Astrocyte of the spinal cord (primary cell): ENCODE data around the gene CENPP.

Experiments
- DNase-seq: peaks from one replicate; pipeline ENCODE4 v3.0.0; 2011; ENCODE audit warnings: low read depth, low spot score
- H3K4me3 ChIP-seq: 2 replicates; pipeline ENCODE4 v1.5.1; 2011; ENCODE audit warnings: low read depth, mild to moderate bottlenecking, low read length, moderate library complexity
- in situ Hi-C: cut with HindIII; loops from 2 replicates; pipeline ENCODE4 v1.10.0; 2017; ENCODE audit warnings: low sequenced_read_pairs
- TF ChIP-seq, protein P1 (sequence below): IDR thresholded peaks from 2 replicates; pipeline ENCODE4 v1.5.1; 2012; ENCODE audit warnings: low read depth, mild to moderate bottlenecking, low read length, inconsistent platforms

CENPP gene

DNA sequence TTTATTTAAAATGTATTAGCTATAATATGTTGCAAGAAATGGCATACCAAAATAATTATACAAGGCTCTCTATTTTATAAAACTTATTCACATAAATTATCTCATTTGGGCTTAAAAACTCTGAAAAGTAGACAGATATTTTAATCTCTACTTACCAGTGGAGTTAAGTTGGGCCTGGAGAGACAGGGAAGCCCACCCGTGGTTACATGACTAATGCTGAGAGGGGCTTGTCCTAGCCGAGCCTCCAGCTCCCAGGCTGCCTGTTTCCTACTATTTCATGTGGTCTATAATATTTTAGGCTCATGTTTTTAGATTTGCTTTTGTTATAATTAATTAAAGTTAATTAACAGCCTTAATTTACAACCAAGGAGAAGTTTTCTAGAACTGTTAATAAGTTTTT is 177.4 kb downstream of the CENPP start:
- no peak overlapping the region for H3K4me3 ChIP-seq
- in situ Hi-C loops, result no loop called here
- TF ChIP-seq, protein P1, sequence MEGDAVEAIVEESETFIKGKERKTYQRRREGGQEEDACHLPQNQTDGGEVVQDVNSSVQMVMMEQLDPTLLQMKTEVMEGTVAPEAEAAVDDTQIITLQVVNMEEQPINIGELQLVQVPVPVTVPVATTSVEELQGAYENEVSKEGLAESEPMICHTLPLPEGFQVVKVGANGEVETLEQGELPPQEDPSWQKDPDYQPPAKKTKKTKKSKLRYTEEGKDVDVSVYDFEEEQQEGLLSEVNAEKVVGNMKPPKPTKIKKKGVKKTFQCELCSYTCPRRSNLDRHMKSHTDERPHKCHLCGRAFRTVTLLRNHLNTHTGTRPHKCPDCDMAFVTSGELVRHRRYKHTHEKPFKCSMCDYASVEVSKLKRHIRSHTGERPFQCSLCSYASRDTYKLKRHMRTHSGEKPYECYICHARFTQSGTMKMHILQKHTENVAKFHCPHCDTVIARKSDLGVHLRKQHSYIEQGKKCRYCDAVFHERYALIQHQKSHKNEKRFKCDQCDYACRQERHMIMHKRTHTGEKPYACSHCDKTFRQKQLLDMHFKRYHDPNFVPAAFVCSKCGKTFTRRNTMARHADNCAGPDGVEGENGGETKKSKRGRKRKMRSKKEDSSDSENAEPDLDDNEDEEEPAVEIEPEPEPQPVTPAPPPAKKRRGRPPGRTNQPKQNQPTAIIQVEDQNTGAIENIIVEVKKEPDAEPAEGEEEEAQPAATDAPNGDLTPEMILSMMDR, result no peak

DNA sequence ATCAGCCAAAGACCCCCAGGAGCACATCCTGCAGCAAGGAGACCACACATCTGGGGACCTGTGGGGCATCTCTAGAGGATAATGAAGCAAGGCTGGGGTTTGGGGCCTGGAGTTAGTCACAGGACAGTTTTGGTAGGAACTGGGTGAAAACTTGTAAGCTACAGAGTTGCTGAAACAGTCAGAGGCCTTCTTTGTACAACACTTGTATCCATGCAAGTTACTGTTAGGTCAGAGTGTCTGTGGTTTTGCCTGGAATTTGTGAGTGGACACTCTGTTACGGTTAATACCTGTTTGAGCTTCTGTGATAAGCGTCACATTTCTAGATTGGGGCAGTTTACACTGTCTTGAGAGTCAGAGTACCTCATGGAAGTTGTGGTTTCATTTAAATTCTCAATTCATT is 179.1 kb downstream of the CENPP start:
- H3K4me3 ChIP-seq, result no peak overlapping the region
- TF ChIP-seq, protein P1, result no peak
- in situ Hi-C loops, result no loop called here
- peak; percentile 55 for DNase-seq

More for the DNA sequence above, 177.4 kb downstream of the CENPP start:
- DNase-seq, result peak; percentile 40

DNA sequence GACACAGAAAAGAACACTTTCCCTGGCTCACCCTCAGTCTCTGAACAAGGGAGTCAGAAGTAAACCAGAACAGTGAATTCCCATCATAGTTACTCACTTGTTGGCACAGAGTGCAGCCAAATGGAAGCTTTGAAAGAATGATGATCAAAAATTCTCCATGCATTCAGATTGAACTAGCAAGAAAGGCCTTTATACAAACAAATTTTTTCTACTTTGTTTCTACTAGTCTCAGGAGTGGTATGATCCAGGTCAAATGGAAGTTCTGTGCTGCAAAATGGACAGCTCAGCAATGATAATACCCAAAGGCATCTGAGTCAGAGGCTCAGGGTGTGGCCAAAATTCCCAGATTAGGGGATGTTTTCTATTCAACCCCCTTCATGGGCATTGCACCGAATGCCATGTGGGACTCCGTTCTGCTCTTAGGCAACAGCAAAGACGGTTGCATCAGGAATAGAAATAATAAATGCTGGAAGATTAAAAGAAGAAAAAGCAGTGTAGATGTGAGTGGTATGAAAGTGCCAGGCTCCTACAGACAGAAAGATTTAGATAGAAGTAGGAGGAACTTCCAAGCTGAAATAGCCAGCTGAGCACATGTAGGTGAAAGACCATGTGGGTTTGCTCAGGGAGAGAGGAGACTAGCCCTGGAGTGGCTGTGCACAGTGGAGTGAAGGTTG is 180.6 kb downstream of the CENPP start:
- TF ChIP-seq, protein P1, result no peak
- no peak overlapping the region for H3K4me3 ChIP-seq
- in situ Hi-C loops, result no loop called here
- peak; percentile 93 for DNase-seq

DNA sequence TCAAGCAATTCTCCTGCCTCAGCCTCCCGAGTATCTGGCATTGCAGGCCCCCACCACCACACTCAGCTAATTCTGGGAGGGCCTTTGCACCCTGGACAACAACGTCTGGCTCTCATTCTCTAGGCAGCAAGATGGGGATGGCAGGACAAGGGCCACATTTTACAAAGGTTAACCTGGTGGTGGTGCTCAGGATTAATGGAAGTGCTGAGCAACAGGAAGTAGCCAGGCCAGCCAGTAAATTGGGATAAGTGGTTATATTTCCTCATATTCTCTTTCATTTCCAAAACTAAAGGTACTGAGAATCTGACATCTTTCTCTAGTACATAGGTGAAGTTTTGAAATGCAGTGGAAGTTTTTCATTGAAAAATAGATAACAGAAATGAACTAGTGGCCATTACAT is 181.3 kb downstream of the CENPP start:
- in situ Hi-C loops, result no loop called here
- H3K4me3 ChIP-seq, result no peak overlapping the region
- DNase-seq, result no peak
- TF ChIP-seq, protein P1, result no peak

DNA sequence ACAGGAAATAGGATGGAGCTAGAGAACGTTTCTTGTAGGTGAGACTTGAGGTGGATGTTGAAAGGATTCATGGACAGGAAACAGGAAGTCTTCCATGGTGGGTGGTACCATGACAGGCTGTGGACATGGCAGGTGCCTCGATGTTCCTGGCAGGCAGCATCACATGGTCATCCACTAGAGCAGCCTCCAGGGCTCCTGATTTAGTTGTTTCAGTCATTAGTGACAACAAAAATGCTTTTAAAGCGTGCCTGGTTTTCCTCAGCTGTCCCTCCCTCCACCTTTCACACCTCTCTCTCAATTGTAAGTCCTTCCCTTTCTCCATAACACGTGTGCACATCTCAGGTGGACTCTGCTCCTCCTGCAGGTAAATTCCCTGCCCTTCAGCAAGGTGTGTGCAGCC is 181.7 kb downstream of the CENPP start:
- TF ChIP-seq, protein P1, result no peak
- in situ Hi-C loops, result no loop called here
- H3K4me3 ChIP-seq, result no peak overlapping the region
- no peak for DNase-seq

DNA sequence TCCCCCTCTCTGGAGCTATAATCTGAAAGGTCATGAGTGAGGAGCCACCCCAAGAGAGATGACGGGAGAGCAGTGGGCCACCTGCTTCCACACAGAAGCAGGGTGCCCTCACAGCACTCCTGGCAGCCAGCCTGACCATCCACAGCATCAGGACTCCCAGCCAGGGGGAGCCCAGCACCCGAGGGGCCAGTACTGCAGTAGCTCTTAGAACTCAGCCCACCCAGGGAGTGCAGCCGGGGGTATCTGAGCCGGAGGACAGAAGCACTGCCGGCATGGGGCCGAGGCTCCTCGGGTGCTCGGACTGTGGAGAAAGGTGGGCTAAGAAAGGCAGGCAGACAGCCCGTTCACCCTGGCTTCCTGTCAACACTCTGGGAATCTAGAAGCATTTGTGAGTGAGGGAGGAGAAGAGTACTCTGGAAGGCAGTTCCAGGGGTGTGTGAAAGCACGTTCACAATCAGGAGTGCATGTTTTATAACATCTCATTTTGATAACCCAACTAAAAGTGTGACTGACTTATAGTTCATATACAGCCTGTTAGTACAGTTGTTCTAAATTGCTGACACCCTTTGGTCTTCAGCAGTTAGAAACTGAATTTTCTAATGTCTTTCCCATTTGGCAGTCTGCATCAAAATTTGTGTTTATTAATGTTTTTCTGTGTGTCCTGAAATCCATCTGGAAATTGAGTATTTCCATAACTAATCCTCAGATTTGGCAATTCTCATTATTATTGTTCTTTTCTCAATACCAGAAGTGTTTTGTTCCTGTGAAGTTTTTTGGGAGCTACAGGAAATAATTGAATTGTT is 182.5 kb downstream of the CENPP start:
- in situ Hi-C loops, result no loop called here
- no peak for DNase-seq
- TF ChIP-seq, protein P1, result no peak
- no peak overlapping the region for H3K4me3 ChIP-seq
